ENCODE data around the gene ZIC5. TPM values are rescaled to one million over a fixed set of nuclear protein-coding genes. Genes with fewer than 3 reads are reported as not detected.

ZIC5 gene
- total RNA-seq, result not detected

DNA sequence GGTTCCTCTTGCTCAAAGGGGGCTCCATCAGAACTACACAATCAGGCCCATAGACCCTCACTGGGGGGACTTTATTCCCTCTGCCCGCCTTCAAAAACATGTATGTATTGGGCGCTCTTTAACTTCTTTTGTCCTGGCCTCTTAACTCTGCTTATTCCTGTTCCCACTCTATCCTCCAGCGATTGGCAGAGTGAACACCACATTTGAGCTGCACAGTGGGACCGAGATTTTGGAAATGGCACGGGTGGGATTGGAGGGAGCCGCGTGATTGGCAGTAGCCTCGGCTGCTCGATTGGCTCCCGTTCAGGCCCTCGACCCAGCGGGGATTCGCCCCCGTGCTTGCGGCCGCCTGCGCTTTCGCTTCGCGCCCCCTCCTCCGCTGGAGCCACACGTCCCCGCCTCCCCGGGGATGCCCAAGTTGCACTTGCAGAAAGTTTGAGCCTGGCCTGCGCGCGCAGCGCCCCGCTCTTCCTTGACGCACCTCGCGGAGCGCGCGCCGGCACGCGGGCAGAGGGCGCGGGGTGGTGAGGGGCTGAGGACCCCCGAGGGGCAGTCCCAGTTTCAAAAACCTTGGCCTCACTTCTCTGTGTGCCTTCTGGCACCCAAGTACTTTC is at the start of gene ZIC5:
TSS of gene ZIC5 (minus strand) at position 192 of the 614 bp plus-strand sequence. CDS start at position 28, 164 bp downstream.
- H3K9me3 Mint-ChIP-seq, result peaks cover 10% of the 10 kb centered on the region
- peak within 1 kb of the TSS; percentile 35 for H3K4me3 Mint-ChIP-seq
- H3K27ac Mint-ChIP-seq, result peak within 1 kb of the TSS; percentile 65
- H3K36me3 Mint-ChIP-seq, result peaks cover 7% of the 10 kb centered on the region
- DNase-seq (peak; percentile 36), ATAC-seq (ENCODE audit: low read depth) (no peak)
- POLR2A ChIA-PET, result no interaction called here
- H3K4me1 Mint-ChIP-seq, result peaks cover 21% of the 10 kb centered on the region
- H3K27me3 Mint-ChIP-seq, result peaks cover 76% of the 10 kb centered on the region

DNA sequence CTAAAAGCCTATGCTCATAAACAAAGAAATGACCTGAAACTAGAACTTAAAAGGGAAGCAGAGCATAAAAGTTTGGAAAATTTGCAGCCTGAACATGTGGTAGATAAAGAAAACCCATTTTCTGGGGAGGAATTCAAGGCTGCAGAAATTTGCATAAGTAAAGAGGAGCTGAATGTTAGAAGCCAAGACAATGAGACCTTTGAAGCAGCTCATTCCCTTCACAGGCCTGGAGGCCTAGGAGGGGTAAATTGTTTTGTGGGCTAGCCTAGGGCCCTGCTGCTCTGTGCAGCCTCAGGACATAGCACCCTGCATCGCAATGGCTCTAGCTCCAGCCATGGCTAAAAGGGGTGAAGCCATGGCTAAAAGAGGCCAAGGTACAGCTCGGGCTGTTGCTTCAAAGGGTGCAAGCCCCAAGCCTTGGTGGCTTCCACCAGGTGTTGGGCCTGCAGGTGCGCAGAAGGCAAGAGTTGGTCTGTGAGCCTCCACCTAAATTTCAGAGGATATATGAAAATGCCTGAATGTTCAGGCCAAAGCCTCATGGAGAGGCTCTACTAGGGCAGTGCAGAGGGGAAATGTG is 48.3 kb upstream of the ZIC5 start:
- no peak for ATAC-seq (ENCODE audit: low read depth)
- POLR2A ChIA-PET, result no interaction called here
- Mint-ChIP-seq H3K4me3 (no peak overlapping the region), H3K4me1 (peaks cover 1% of the 10 kb centered on the region), H3K27me3 (peaks cover 5% of the 10 kb centered on the region), H3K9me3 (no peaks in the 10 kb centered on the region), H3K27ac (no peak overlapping the region), H3K36me3 (no peaks in the 10 kb centered on the region)
- no peak for DNase-seq

DNA sequence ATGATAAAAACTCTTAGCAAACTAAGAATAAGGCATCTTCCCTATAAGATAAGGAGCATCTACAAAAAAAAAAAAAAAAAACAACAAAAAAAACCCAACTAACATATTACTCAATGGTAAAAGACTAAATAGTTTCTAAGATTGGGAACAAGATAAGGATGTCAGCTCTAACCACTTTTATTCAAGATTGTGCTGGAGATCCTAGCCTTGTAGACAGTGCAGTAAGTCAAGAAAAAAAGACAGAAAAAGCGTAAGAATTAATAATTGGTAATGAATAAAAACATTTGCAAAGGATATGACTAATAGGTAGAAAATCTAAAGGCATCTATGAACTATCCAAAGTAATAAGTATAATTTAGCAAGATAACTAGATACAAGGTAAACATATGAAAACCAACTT is 43.1 kb upstream of the ZIC5 start:
- H3K36me3 Mint-ChIP-seq, result no peaks in the 10 kb centered on the region
- H3K4me3 Mint-ChIP-seq, result no peak overlapping the region
- H3K27ac Mint-ChIP-seq, result no peak overlapping the region
- DNase-seq (no peak), ATAC-seq (ENCODE audit: low read depth) (no peak)
- POLR2A ChIA-PET, result interaction anchor here (0.7 kb wide), 1 partner anchor 115 kb away, joined by 4 read pairs; no protein-coding TSS in a partner anchor
- H3K9me3 Mint-ChIP-seq, result peaks cover 2% of the 10 kb centered on the region
- peaks cover 22% of the 10 kb centered on the region for H3K27me3 Mint-ChIP-seq
- peaks cover 1% of the 10 kb centered on the region for H3K4me1 Mint-ChIP-seq

DNA sequence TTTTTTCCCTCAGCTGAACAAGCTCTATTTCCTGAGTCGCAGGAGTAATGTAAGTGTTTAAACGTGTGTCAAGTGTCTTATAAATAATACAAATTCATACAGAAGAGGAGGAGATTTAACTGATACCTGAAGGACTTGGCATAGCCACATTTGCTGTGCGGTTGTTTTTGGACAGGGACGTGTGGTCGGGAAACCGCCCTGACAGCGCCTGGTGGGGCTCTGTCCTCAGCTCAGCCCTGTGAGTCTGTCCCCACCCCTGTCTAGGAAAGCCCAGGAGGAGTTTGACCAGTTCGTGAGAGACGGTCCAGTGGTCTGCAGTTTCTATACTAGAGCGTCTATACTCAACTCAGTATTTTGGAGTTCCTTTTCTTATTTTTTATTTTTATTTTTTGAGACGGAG is 26.7 kb upstream of the ZIC5 start:
- H3K36me3 Mint-ChIP-seq, result no peaks in the 10 kb centered on the region
- no peak for DNase-seq
- no peak overlapping the region for H3K27ac Mint-ChIP-seq
- peaks cover 14% of the 10 kb centered on the region for H3K4me1 Mint-ChIP-seq
- no peak overlapping the region for H3K4me3 Mint-ChIP-seq
- POLR2A ChIA-PET, result no interaction called here
- ATAC-seq (ENCODE audit: low read depth), result no peak
- peaks cover 72% of the 10 kb centered on the region for H3K27me3 Mint-ChIP-seq
- H3K9me3 Mint-ChIP-seq, result peaks cover 1% of the 10 kb centered on the region

DNA sequence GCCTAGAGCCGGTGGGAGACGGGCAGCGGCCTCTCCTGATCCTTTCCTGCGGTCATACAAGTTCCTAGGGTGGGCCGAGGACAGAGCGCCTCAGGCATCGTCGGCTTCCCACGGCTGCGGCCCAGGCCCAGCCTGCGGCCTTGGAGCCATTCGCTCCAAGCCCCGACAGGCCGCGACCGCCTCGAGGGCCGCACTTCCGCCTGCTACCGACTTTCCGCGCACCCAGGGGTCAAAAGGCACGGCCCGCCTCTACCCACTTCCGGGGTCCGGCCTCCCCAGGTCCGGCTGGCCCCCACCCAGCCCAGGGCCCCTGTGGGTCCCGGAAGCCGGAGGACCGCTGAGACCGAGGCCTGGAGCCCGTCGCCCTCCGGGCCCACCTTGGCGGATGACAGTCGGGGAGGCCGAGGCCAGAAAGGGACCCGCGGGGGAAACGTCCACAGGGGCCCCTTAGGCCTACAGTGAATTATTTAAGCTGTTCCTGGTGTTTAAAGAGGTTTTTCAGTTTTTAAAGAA is 26.2 kb upstream of the ZIC5 start:
- no peaks in the 10 kb centered on the region for H3K36me3 Mint-ChIP-seq
- H3K4me1 Mint-ChIP-seq, result peaks cover 16% of the 10 kb centered on the region
- DNase-seq, result no peak
- POLR2A ChIA-PET, result no interaction called here
- H3K9me3 Mint-ChIP-seq, result no peaks in the 10 kb centered on the region
- peaks cover 73% of the 10 kb centered on the region for H3K27me3 Mint-ChIP-seq
- no peak overlapping the region for H3K27ac Mint-ChIP-seq
- H3K4me3 Mint-ChIP-seq, result no peak overlapping the region
- ATAC-seq (ENCODE audit: low read depth), result no peak

DNA sequence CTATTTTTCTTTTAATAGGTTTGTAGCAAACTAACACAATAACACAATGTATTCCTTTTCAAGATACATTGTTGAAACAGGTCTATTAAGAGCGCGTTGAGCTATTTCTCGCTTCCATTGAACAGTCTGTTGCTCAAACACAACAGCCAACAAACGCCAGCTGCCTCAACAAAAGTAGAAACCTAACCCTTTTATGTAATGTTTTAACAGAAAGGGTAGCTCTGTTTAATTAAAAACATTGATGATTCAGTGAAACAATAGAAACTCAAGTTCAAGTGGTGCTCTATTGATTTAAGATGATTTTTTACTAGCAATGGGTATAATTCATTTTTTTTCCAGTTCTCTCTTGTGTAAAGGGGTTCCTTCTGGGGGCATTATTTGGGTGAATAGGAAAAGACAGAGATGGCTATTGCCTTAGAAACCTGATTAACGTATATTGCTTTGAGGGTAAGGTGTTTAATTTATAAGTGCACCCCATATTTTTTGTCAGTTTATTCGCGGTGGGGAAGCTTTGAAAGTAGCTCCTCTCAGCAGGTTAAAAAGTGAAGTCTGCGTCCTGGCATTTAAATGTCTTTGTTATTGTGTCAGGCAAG is 24.9 kb upstream of the ZIC5 start:
- Mint-ChIP-seq H3K4me3 (no peak overlapping the region), H3K36me3 (no peaks in the 10 kb centered on the region), H3K4me1 (peaks cover 15% of the 10 kb centered on the region), H3K27me3 (peaks cover 83% of the 10 kb centered on the region), H3K27ac (no peak overlapping the region), H3K9me3 (no peaks in the 10 kb centered on the region)
- DNase-seq, result no peak
- POLR2A ChIA-PET, result interaction anchor here (0.6 kb wide), 1 partner anchor 1520 kb away, joined by 3 read pairs; no protein-coding TSS in a partner anchor
- no peak for ATAC-seq (ENCODE audit: low read depth)

DNA sequence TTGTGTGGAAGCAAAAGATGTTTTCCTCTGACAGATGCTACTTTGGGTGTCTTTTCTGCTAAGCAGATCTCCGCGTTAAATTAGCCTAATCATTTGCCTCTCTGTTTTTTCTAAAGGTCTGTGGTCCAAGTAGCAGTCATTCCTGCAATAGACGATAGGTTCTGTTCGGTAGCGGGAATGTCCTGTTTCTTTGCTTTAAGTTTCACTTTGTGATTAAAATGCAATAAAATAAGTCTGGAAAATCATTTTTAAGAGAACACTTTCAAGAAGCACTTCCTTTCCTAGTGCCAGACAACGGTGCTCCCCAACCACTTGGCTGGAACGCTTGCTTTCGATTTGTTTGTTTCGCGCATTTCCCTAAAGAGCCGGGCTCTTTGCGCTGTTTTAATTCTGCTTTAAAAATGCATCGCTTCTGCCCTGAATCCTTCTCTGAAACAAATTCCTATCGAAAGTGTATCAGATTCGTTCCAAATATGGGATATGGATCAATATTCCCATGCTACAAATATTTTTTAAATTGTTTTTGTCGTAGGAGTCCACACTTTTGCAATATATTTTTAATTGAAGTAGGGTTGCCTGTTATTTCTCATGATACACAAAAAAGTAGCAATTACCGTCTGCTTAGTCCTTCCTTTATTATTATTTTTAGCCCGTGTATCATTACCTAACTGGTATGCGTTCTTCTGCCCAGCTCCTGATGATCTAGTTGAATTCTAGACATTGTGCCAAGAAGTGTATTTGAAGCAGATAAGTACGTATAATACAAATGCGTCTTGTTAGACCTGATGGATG is 24.2 kb upstream of the ZIC5 start:
- no peak for ATAC-seq (ENCODE audit: low read depth)
- H3K9me3 Mint-ChIP-seq, result no peaks in the 10 kb centered on the region

DNA sequence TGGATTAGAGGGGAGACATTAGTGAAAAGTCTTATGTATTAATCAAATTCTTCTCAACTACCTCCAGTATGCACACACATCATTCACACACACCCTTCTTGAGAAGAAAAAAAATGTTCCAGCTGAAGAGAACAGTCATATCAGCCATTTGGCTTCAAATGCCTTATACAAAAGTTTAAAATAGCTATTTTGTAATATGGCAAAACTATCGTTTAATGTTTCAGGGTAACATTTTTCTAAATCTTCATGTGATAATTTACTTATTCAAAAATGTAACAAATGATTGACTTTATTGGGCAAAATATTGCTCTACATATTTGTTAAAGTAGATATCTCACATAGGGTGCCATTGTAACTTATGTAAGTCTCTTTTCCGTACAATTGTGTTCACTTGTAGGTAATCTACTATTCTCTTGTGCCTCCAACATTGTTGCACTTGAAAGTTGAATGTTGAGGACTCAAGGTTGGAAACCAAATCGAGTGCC is 23.6 kb upstream of the ZIC5 start:
- DNase-seq (no peak), ATAC-seq (ENCODE audit: low read depth) (no peak)
- Mint-ChIP-seq H3K27me3 (peaks cover 89% of the 10 kb centered on the region), H3K36me3 (no peaks in the 10 kb centered on the region), H3K4me1 (peaks cover 17% of the 10 kb centered on the region), H3K27ac (no peak overlapping the region), H3K9me3 (no peaks in the 10 kb centered on the region), H3K4me3 (peak overlapping the region; percentile 32)
- POLR2A ChIA-PET, result no interaction called here

More for the DNA sequence above, 24.2 kb upstream of the ZIC5 start:
- H3K36me3 Mint-ChIP-seq, result no peaks in the 10 kb centered on the region
- DNase-seq, result no peak
- peaks cover 85% of the 10 kb centered on the region for H3K27me3 Mint-ChIP-seq
- peaks cover 15% of the 10 kb centered on the region for H3K4me1 Mint-ChIP-seq
- no peak overlapping the region for H3K27ac Mint-ChIP-seq
- POLR2A ChIA-PET, result no interaction called here
- H3K4me3 Mint-ChIP-seq, result peak overlapping the region; percentile 32

DNA sequence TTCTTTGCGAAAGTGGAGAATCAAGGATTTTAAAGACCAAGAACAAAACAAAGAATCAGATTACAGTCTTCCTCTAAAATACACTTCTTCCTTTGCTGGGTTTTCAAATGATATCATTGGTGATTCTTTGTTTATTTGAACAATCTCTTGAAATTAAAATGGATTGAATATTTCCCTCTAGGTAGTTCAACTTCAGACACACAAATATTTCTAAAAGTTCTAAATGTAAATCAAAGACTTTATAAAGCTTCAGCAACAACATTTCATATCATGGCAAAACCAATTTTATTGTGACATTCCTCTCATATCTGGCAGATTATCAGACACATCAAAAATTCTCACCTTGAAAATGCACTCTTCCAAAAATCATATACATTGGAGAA is 23.1 kb upstream of the ZIC5 start:
- no peak for ATAC-seq (ENCODE audit: low read depth)
- Mint-ChIP-seq H3K27me3 (peaks cover 91% of the 10 kb centered on the region), H3K4me1 (peaks cover 21% of the 10 kb centered on the region), H3K9me3 (no peaks in the 10 kb centered on the region), H3K4me3 (no peak overlapping the region), H3K36me3 (no peaks in the 10 kb centered on the region), H3K27ac (no peak overlapping the region)
- POLR2A ChIA-PET, result no interaction called here
- DNase-seq, result no peak

DNA sequence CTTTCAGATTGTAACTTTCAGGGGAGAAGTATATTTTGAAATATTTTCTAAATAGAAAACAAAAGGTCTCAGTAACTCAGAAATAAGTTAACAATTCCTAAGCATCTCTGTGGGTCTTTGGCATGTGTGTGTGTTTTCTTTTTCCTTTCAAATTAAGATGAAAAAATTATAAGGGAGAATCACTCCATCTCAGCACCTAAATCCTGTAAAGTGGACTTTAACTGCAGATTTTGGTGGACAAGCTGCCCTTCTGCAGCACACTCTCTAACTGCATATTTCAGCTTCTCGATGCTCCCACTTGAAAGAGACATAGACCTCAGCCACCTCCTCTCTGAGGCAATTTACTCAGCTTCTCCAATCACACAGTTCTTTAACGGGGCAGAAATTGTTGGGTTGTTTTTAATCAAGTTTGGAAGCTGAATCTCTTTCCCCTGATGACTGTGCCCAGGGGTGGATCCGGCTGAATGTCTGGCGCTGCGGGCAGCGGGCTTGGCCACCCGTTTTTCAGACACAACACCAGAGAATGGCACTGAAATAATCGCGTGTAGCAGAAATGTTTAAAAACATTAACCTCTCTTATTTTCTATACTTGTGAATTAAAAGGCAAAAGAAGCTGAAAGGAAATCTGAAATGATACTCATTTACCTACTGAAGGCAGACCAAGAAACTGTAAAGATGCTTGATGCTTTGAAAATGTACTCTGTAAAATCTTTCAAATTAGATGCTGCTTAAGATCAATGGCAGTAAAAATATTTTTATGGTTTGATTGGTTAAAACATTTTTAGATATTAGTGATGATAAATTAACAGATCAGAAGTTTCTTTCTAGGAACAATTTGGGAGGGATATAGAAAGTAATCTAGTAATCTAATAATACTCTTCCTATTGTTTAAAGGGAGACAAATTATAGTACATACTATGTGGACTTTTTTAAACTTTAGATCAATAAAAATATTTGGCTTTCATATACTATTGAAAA is 22.4 kb upstream of the ZIC5 start:
- Mint-ChIP-seq H3K27ac (no peak overlapping the region), H3K4me3 (no peak overlapping the region), H3K36me3 (no peaks in the 10 kb centered on the region), H3K27me3 (peaks cover 91% of the 10 kb centered on the region), H3K4me1 (peaks cover 22% of the 10 kb centered on the region), H3K9me3 (no peaks in the 10 kb centered on the region)
- POLR2A ChIA-PET, result no interaction called here
- no peak for DNase-seq
- ATAC-seq (ENCODE audit: low read depth), result no peak

DNA sequence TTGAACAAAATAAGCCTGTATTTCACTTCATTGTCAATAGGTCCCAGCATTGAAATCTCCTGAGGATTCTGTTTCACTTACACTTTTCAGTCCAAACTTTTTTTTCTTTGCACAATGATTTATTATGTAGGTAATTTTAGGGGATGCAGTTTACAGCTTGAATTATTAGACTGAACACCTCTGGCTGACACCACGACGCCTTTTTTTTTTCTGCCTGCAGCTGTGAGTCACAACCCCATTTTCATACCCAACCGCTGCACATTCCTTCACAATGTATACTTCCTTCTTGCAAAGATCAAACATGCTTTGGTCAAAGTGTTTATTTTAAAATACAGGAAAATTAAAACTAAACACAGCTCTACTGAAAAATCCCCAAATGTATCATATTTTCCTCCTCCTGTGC is 21.4 kb upstream of the ZIC5 start:
- POLR2A ChIA-PET, result no interaction called here

DNA sequence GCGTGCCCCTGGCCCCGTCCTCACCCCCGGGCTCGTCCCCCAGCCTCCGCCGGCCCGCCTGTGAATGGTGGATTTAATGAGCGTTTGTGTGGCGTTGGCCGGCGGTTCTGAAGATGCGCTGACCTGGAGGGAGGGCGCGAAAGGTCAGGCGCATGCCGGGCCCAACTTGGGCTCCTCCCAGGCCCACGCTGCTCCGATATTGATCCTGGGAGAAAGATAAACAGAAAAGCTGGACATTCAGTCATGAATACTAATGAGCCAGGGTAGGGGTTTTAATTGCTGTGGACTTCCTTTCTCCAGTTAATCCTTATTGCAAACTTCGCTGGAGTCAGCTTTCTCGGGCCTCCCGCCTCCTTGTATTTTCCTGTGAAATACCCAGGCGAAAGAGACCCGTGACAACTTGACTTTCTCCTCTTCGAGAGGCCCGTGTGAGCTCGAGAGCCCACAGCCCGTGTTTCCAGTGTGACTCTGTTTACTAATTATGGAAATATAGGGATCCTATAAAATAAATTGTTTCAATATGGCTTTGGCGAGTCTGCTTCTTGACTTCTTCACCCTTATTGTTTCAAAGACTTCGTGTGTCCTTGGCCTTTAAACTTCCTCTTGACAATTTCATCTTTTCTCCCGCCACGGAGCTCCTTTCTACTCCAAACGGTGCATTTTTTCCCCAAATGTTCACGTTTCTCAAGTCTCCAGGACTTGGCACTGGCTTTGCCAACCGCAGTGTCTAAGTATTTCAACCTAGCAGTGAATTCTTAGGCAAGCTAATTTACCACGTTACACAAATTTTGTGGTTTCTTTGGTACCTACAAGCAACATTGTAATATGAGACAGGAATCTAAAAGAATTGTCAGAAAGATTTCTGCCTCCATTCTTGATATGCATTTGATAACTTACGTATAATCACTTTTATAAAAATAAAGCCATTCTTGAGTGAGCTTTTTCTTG is 20.5 kb upstream of the ZIC5 start:
- no peak for DNase-seq
- no peaks in the 10 kb centered on the region for H3K9me3 Mint-ChIP-seq
- no peaks in the 10 kb centered on the region for H3K36me3 Mint-ChIP-seq
- H3K27ac Mint-ChIP-seq, result no peak overlapping the region
- peaks cover 23% of the 10 kb centered on the region for H3K4me1 Mint-ChIP-seq
- no peak for ATAC-seq (ENCODE audit: low read depth)
- peaks cover 96% of the 10 kb centered on the region for H3K27me3 Mint-ChIP-seq
- H3K4me3 Mint-ChIP-seq, result no peak overlapping the region
- POLR2A ChIA-PET, result no interaction called here

More for the DNA sequence above, 21.4 kb upstream of the ZIC5 start:
- H3K4me3 Mint-ChIP-seq, result no peak overlapping the region
- peaks cover 90% of the 10 kb centered on the region for H3K27me3 Mint-ChIP-seq
- no peaks in the 10 kb centered on the region for H3K36me3 Mint-ChIP-seq
- H3K9me3 Mint-ChIP-seq, result no peaks in the 10 kb centered on the region
- ATAC-seq (ENCODE audit: low read depth), result no peak
- no peak overlapping the region for H3K27ac Mint-ChIP-seq
- H3K4me1 Mint-ChIP-seq, result peaks cover 23% of the 10 kb centered on the region
- no peak for DNase-seq
